ENCODE data around the gene NAA80. TPM values are rescaled to one million over a fixed set of nuclear protein-coding genes. Genes with fewer than 3 reads are reported as not detected.
A peak's percentile ranks its signal among the peaks of the same experiment; 100 is the strongest.

Gene NAA80
- total RNA-seq, 1 donor = 8.4 TPM

GRCh38 chr3:50319894-50320625 lies 20.9 kb upstream of the NAA80 start:
- no peak for TF ChIP-seq CTCF (IDR thresholded peaks at IDR 0.05; ENCODE audit: insufficient read depth, low read length)
- H3K4me3 ChIP-seq (ENCODE audit: low read depth, low read length) = peak overlapping the region; percentile 84
- no peak for DNase-seq (ENCODE audit: low read depth)

GRCh38 chr3:50319181-50319893 lies 20.1 kb upstream of the NAA80 start:
- DNase-seq (ENCODE audit: low read depth) = no peak
- H3K4me3 ChIP-seq (ENCODE audit: low read depth, low read length) = no peak overlapping the region
- no peak for TF ChIP-seq CTCF (IDR thresholded peaks at IDR 0.05; ENCODE audit: insufficient read depth, low read length)

GRCh38 chr3:50318615-50319014 lies 19.4 kb upstream of the NAA80 start:
- H3K4me3 ChIP-seq (ENCODE audit: low read depth, low read length) = no peak overlapping the region
- TF ChIP-seq CTCF (IDR thresholded peaks at IDR 0.05; ENCODE audit: insufficient read depth, low read length) = no peak
- DNase-seq (ENCODE audit: low read depth) = no peak

- TF ChIP-seq CTCF (IDR thresholded peaks at IDR 0.05; ENCODE audit: insufficient read depth, low read length) = no peak
- no peak for DNase-seq (ENCODE audit: low read depth)
- no peak overlapping the region for H3K4me3 ChIP-seq (ENCODE audit: low read depth, low read length)
Observed at GRCh38 chr3:50318163-50318562, 19.0 kb upstream of the NAA80 start.

- no peak for TF ChIP-seq CTCF (IDR thresholded peaks at IDR 0.05; ENCODE audit: insufficient read depth, low read length)
- H3K4me3 ChIP-seq (ENCODE audit: low read depth, low read length) = no peak overlapping the region
- DNase-seq (ENCODE audit: low read depth) = no peak
Observed at GRCh38 chr3:50317300-50317699, 18.1 kb upstream of the NAA80 start.

GRCh38 chr3:50316657-50317242 lies 17.5 kb upstream of the NAA80 start:
- DNase-seq (ENCODE audit: low read depth) = no peak

More at GRCh38 chr3:50316657-50317242, 17.5 kb upstream of the NAA80 start:
- no peak overlapping the region for H3K4me3 ChIP-seq (ENCODE audit: low read depth, low read length)
- no peak for TF ChIP-seq CTCF (IDR thresholded peaks at IDR 0.05; ENCODE audit: insufficient read depth, low read length)
